ENCODE results near the gene TKTL1. TPM values are rescaled to one million over a fixed set of nuclear protein-coding genes. Genes with fewer than 3 reads are reported as not detected.

The TKTL1 gene
- total and polyA plus RNA-seq, 2 of the 4 experiments (the other 2 are of a cell fraction), result not detected

GRCh38 chrX:154348114-154348531, 52.5 kb downstream of the TKTL1 start:
- Histone ChIP-seq H2AK5ac (ENCODE audit: low read depth, low read length) (no peak overlapping the region), H3K23ac (ENCODE audit: low read depth, low read length) (no peak overlapping the region), H3K9ac (ENCODE audit: low read depth, low read length) (no peak overlapping the region), H3K27ac (ENCODE audit: insufficient read depth, low read length) (no peak overlapping the region), H2AK9ac (replicated peaks; ENCODE audit: low read depth, low read length, poor library complexity) (peak overlapping the region; percentile 28), H2BK20ac (ENCODE audit: low read depth, low read length) (no peak overlapping the region), H2BK120ac (ENCODE audit: low read depth, low read length) (no peak overlapping the region), H3K36me3 (ENCODE audit: control insufficient read depth, insufficient read depth, low read length) (peaks cover 52% of the 10 kb centered on the region), H4K5ac (ENCODE audit: low read depth, low read length) (no peak overlapping the region), H4K91ac (ENCODE audit: insufficient read depth, low read depth, low read length) (no peak overlapping the region), H3K79me1 (ENCODE audit: low read depth in 1 of 2, low read length in 2 of 2) (peaks cover 2 to 18% of the 10 kb centered on the region in 2 experiments; a peak in 2 of 4 replicates), H2AFZ (replicated peaks; ENCODE audit: low read length, poor library complexity) (peak overlapping the region; percentile 67), H3K9me1 (ENCODE audit: insufficient read depth, low read length) (no peaks in the 10 kb centered on the region), H4K8ac (ENCODE audit: low read depth in 2 of 2, low read length in 2 of 2) (no peak overlapping the region), H3K9me3 (ENCODE audit: control insufficient read depth, insufficient read depth, low read length) (no peaks in the 10 kb centered on the region; the same call in 1 of the 2 replicates), H4K20me1 (ENCODE audit: insufficient read depth, low read length) (peaks cover 60% of the 10 kb centered on the region), H3K4me3 (ENCODE audit: insufficient read depth, low read depth, low read length) (no peak overlapping the region), H3K18ac (ENCODE audit: low read depth, low read length) (no peak overlapping the region), H2BK5ac (ENCODE audit: low read depth, low read length, poor library complexity, severe bottlenecking) (no peak overlapping the region), H3K4me2 (ENCODE audit: low read depth, low read length) (no peak overlapping the region), H3K14ac (replicated peaks; ENCODE audit: low read depth, low read length) (no peak overlapping the region), H3K4me1 (ENCODE audit: control insufficient read depth, insufficient read depth, low read length) (no peaks in the 10 kb centered on the region), H3K27me3 (ENCODE audit: control insufficient read depth, insufficient read depth, low read length) (no peaks in the 10 kb centered on the region), H3K4ac (ENCODE audit: low read depth, low read length) (no peak overlapping the region), H3K56ac (ENCODE audit: extremely low read depth, insufficient read depth, low read length) (no peak overlapping the region), H2BK15ac (ENCODE audit: low read depth, low read length) (no peak overlapping the region)
- in situ Hi-C loops (cut with MboI; ENCODE audit: low sequenced_read_pairs) (no loop called here), intact Hi-C loops (cut with micrococcal nuclease) (no loop called here), dilution Hi-C loops (cut with HindIII; ENCODE audit: low sequenced_read_pairs, unreplicated experiment) (no loop called here)
- POLR2A ChIA-PET (ENCODE audit: unreplicated experiment), result no interaction called here
- DNase-seq, result no peak
- no peak for ATAC-seq (ENCODE audit: low read depth)
- TF ChIP-seq FOS (IDR thresholded peaks at IDR 0.05; ENCODE audit: low read depth, low read length) (no peak), SMC3 (IDR thresholded peaks at IDR 0.05; ENCODE audit: low read depth, low read length) (no peak), MAZ (IDR thresholded peaks at IDR 0.05; ENCODE audit: borderline replicate concordance, low read depth, low read length) (no peak), MXI1 (IDR thresholded peaks at IDR 0.05; ENCODE audit: borderline replicate concordance, low read depth, low read length) (no peak), CTCF (conservative IDR thresholded peaks at IDR 0.05; ENCODE audit: low read depth, low read length) (no peak), USF2 (IDR thresholded peaks at IDR 0.05; ENCODE audit: low read depth, low read length) (no peak), POLR2A (IDR thresholded peaks at IDR 0.05; ENCODE audit: low read depth, low read length) (0 out of 2 replicates have a peak, but pooled peaks have one; percentile 7), MAFK (IDR thresholded peaks at IDR 0.05; ENCODE audit: low read depth, low read length) (no peak)
- BruUV-seq (replicated peaks), result no TSS peak
- CTCF ChIA-PET, result no interaction called here
- WGBS, 2 experiments (ENCODE audit: extremely low coverage in 2 of 2, insufficient read length in 1 of 2), result 100% methylated on average over 1 of the region's 7 CpGs; no CpG with 5 or more reads in 1 of the 2 experiments
